SK-MEL-5 (cell line): ENCODE measurements around the gene MLST8. TPM values are rescaled to one million over a fixed set of nuclear protein-coding genes. Genes with fewer than 3 reads are reported as not detected.
"Not testable (repeated sequence)": the region's sequence is repeated elsewhere in the genome, so short reads cannot be mapped to it uniquely, and the experiment has no call there.

Experiments
- DNase-seq: peaks from one replicate; pipeline ENCODE4 v3.0.0-alpha.2; 2016; ENCODE audit warnings: low read depth, low spot score
- in situ Hi-C: cut with HindIII; loops from 2 replicates; pipeline ENCODE4 v1.10.0; 2016; ENCODE audit warnings: low sequenced_read_pairs, high pct_unique_total_duplicates, low pct_unique_long_range_greater_than_20kb
- total RNA-seq: library from RNA; depleted of rRNA; stranded (reverse); fragments of >200 nt; shearing (Covaris generic); gene quantifications from 2 replicates; pipeline ENCODE4 v1.2.3, GENCODE V29; 2014

The MLST8 gene
- total RNA-seq, 1 experiment from 2014 or later = 29.9 TPM

- in situ Hi-C loops = no loop called here
- DNase-seq = no peak
Measured at GRCh38 chr16:2233872-2234812, 28.9 kb downstream of the MLST8 start.

- DNase-seq = no peak
- in situ Hi-C loops = no loop called here
Measured at GRCh38 chr16:2234813-2235170, 29.5 kb downstream of the MLST8 start.

- DNase-seq = no peak
- in situ Hi-C loops = no loop called here
Measured at GRCh38 chr16:2235234-2235651, 30.0 kb downstream of the MLST8 start.

- DNase-seq = no peak
- in situ Hi-C loops = no loop called here
Measured at GRCh38 chr16:2235695-2236336, 30.6 kb downstream of the MLST8 start.

GRCh38 chr16:2236337-2237101, 31.3 kb downstream of the MLST8 start, which contains the start of gene DNASE1L2:
TSS of gene DNASE1L2 (plus strand) at chr16:2236444. CDS start at chr16:2236817, 373 bp downstream.
- DNase-seq = no peak
- in situ Hi-C loops = no loop called here

GRCh38 chr16:2237102-2237482, 31.8 kb downstream of the MLST8 start:
- in situ Hi-C loops = no loop called here

GRCh38 chr16:2237493-2238149, 32.4 kb downstream of the MLST8 start:
- no peak for DNase-seq
- in situ Hi-C loops = no loop called here

More at GRCh38 chr16:2237102-2237482, 31.8 kb downstream of the MLST8 start:
- DNase-seq = no peak

- in situ Hi-C loops = no loop called here
Measured at GRCh38 chr16:2238150-2238837, 33.0 kb downstream of the MLST8 start.

GRCh38 chr16:2238838-2239675, 33.8 kb downstream of the MLST8 start:
- in situ Hi-C loops = no loop called here
- no peak for DNase-seq

More at GRCh38 chr16:2238150-2238837, 33.0 kb downstream of the MLST8 start:
- no peak for DNase-seq

- DNase-seq, in situ Hi-C loops: not testable (repeated sequence)
Measured at GRCh38 chr16:2240331-2240730, 35.1 kb downstream of the MLST8 start.

- in situ Hi-C loops = no loop called here
- no peak for DNase-seq
Measured at GRCh38 chr16:2242598-2242997, 37.3 kb downstream of the MLST8 start.

GRCh38 chr16:2243031-2243528, 37.8 kb downstream of the MLST8 start:
- peak; percentile 66 for DNase-seq
- in situ Hi-C loops = no loop called here

GRCh38 chr16:2243781-2244180, 38.5 kb downstream of the MLST8 start:
- in situ Hi-C loops = no loop called here
- DNase-seq = no peak

- in situ Hi-C loops = no loop called here
- no peak for DNase-seq
Measured at GRCh38 chr16:2244301-2244700, 39.0 kb downstream of the MLST8 start.

- no peak for DNase-seq
- in situ Hi-C loops = no loop called here
Measured at GRCh38 chr16:2244926-2245795, 39.9 kb downstream of the MLST8 start.
